Ureter (tissue), 1 donor: ENCODE measurements around the gene KYNU. TPM values are rescaled to one million over a fixed set of nuclear protein-coding genes. Genes with fewer than 3 reads are reported as not detected.
A peak's percentile ranks its signal among the peaks of the same experiment; 100 is the strongest.
"Not testable (repeated sequence)": the region's sequence is repeated elsewhere in the genome, so short reads cannot be mapped to it uniquely, and the experiment has no call there.

Source experiments
- DNase-seq: peaks from one replicate; pipeline ENCODE4 v3.0.0-alpha.2; 2020; ENCODE audit warnings: low spot score
- total RNA-seq: library from RNA; stranded (reverse); gene quantifications from one replicate; pipeline ENCODE4 v1.2.4, GENCODE V29; 2023
- donor health status: DM: yes; HTN: yes; CAD: no.

The KYNU gene
- total RNA-seq, 1 donor from 2014 or later, result 18.7 TPM

GRCh38 chr2:143026411-143027054, 149.1 kb downstream of the KYNU start:
- DNase-seq, result no peak

DNA sequence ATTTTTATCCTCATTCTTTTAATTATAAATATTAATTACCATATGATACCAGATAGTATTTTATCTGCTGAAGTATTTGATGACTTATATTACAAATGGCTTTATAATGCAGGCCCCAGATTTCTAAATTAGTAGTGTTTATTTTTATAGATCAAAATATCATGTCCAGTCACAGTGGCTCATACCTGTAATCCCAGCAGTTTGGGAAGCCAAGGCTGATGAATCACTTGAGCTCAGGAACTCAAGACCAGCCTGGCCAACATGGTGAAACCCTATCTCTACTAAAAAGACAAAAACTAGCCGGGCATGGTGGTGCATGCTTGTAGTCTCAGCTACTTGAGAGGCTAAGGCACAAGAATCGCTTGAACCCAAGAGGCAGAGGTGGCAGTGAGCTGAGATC, 151.7 kb downstream of the KYNU start:
- DNase-seq, result no peak

DNA sequence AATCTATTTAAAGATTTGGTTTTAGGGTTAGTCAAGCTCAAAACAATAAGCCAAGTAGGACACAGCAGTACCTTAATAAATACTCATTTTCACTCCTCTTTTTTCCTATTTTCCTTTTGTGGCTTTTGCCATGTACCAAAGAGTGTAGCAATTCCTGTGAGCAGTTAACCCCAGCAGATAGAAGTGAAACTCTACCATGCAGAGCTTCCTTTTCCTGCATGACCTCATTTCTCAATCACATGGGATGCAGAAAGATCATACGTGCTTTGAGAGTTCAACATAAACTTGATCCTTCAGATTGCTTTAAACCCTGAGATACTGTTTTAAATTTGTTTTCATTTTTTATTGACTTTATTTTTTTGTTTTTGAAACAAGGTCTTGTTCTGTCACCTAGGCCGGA, 152.7 kb downstream of the KYNU start:
- no peak for DNase-seq

DNA sequence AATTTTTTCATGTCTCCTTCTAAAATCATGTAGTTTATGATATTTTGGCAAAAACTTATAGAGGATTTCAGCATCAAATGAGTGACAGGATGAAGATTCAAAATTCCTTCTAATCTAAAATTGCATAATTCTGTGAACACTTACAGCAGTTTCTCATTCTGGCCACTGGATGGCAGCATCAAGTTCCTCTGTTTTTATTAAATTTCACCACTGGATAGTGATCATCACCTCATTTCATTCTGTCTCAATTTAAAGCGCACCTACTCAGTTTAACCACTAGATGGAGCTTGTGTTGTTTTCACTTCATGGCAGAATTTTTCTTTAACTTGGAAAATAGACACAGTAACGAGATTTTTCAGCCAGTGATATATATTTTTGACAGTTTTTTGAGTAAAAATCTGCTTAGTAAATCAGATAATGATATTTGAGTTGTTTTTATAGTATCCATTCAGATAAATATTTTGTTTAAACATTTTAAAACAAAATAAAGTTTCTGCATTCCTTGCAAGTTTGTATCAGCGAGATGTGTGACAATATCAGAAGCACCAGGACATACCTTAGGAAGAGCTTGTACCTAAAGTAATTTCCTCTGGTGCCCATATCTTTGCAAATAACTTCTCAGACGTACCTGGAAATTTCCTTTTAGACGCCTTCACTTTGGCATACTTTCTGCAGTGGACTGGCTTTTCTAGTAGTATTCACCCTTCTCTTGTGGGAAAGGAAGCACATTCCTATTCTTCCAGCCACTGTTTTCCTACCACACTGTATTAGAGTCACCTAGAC, 157.0 kb downstream of the KYNU start:
- peak; percentile 52 for DNase-seq

DNA sequence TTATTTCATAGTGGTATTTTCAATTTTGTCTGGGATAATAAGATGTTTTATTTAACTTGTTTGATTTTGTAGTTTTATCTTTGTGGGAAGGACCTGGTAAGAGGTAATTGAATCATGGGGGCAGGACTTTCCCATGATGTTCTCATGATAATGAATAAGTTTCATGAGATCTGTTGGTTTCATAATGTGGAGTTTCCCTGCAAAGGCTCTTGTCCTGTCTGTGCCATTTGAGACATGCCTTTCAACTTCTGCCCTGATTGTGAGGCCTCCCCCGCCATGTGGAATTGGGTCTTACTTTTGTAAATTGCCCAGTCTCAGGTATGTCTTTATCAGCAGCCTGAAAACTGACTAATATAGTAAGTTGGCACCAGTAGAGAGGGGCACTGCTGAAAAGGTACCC, 174.0 kb downstream of the KYNU start:
- no peak for DNase-seq

GRCh38 chr2:143053437-143053836, 176.0 kb downstream of the KYNU start:
- DNase-seq, result not testable (repeated sequence)

DNA sequence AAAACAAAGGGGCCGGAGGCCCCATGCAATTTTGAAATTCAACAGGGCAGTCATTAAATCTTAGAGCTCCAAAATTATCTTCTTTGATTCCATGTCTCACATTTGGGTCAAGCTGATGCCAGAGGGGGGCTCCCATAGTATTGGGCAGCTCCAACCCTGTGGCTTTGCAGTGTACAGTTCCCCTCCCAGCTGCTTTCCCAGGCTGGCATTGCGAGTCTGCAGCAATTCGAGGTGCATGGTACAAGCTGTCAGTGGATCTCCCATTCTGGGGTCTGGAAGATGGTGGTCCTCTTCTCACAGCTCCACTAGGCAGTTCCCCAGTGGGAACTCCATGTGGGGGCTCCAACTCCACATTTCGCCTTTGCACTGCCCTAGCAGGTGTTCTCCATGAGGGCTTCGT, 179.1 kb downstream of the KYNU start:
- DNase-seq, result no peak

- no peak for DNase-seq
Observed at GRCh38 chr2:143058851-143059250, 181.4 kb downstream of the KYNU start.

DNA sequence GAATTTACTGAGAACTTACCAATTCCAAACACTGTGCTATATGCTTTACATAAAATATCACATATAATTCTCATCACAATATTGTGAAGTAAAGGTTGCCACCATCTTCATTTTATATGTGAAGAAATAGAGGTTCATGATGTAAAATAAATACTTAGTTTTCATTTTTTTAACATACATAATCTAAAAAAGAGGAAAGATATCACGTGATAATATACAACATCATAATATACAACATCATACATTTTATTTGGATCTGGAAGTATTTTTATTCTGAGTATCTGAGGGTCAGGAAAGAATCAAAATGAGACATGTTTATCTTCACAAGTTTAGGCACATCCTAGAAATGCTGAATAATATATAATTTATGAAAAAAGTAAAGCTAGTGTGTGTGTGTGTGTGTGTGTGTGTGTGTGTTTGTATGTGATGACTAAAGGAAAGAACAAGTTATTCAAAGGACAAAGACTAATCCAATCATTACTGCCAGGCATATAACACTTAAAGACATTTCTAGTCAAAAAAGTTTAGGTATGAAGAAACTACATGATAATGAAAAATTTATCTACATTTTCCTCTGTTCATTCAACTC, 186.2 kb downstream of the KYNU start:
- DNase-seq, result no peak

- no peak for DNase-seq
Observed at GRCh38 chr2:143068094-143068493, 190.6 kb downstream of the KYNU start.

- DNase-seq, result no peak
Observed at GRCh38 chr2:143068509-143068908, 191.0 kb downstream of the KYNU start.

DNA sequence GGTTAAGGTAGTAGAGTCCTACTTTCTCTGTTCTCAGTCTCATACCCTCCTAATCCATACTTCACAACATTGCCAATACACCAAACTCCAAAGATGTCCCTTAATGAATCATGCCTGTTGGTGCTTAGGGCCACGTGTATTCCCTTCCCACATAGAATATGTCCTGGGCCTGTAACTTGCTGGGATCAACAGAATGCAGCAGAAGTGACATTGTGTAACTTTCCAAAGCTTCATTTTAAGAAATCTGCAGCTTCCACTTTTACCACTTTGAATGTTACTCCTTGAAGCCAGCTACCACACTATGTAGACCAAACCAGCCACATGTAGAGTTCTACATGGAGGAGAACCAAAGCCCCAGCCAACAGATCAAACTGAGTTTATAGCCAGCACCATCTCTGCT, 193.2 kb downstream of the KYNU start:
- no peak for DNase-seq

GRCh38 chr2:143071185-143071876, 193.9 kb downstream of the KYNU start:
- no peak for DNase-seq

DNA sequence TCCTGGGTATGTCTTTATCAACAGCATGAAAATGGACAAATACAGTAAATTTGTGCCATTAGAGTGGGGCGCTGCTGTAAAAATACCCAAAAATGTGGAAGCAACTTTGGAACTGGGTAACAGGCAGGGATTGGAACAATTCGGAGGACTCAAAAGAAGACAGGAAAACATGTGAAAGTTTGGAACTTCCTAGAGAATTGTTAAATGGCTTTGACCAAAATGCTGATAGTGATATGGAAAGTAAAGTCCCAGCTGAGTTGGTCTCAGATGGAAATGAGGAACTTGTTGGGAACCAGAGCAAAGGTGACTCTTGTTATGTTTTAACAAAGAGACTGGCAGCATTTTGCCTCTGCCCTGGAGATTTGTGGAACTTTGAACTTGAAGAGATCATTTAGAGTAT, 197.4 kb downstream of the KYNU start:
- DNase-seq, result not testable (repeated sequence)

DNA sequence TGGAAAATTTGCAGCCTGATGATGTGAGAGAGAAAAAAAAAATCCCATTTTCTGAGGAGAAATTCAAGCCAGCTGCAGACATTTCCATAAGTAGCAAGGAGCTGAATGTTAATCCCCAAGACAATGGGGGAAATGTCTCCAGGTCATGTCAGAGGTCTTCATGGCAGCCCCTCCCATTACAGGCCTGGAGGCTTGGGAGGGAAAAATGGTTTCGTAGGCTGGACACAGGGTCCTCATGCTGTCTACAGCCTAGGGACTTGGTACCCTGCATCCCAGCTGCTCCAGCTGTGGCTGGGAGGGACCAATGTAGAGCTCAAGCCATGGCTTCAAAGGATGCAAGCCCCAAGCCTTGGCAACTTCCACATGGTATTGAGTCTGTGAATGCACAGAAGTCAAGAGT, 198.2 kb downstream of the KYNU start:
- DNase-seq, result no peak

GRCh38 chr2:143078104-143078503, 200.6 kb downstream of the KYNU start:
- no peak for DNase-seq

GRCh38 chr2:143081616-143082015, 204.2 kb downstream of the KYNU start:
- no peak for DNase-seq

- DNase-seq, result no peak
Observed at GRCh38 chr2:143083636-143084035, 206.2 kb downstream of the KYNU start.

GRCh38 chr2:143084462-143084861, 207.0 kb downstream of the KYNU start:
- DNase-seq, result no peak

DNA sequence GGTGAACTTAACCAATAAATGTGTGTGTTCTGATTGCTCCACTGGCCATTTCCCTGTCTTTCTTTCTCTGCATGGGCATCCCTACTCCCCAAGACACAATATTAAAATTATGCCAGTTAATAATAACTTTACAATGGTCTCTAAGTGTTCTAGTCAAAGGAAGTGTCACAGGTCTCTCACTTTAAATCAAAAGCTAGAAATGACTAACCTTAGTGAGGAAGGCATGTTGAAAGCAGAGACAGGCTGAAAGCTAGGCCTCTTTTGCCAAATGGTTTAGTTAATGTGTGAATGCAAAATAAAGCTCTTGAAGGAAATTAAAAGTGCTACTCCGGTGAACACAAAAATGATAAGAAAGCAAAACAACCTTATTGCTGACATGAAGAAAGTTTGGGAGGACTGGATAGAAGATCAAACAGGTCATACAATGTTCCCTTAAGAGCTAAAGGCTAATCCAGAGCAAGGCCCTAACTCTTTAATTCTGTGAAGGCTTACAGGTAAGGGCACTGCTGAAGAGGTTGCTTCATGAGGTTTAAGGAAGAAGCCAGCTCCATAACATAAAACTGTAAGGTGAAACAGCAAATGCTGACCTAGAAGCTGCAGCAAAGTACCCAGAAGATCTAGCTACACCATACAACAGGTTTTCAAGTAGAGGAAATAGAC, 207.8 kb downstream of the KYNU start:
- DNase-seq, result no peak

GRCh38 chr2:143087033-143087432, 209.6 kb downstream of the KYNU start:
- DNase-seq, result no peak

- no peak for DNase-seq
Observed at GRCh38 chr2:143088388-143088787, 210.9 kb downstream of the KYNU start.
